ENCODE results near the gene HOXB1.
A peak's percentile ranks its signal among the peaks of the same experiment; 100 is the strongest.
"Not testable (repeated sequence)": the region's sequence is repeated elsewhere in the genome, so short reads cannot be mapped to it uniquely, and the experiment has no call there.

HOXB1 gene

DNA sequence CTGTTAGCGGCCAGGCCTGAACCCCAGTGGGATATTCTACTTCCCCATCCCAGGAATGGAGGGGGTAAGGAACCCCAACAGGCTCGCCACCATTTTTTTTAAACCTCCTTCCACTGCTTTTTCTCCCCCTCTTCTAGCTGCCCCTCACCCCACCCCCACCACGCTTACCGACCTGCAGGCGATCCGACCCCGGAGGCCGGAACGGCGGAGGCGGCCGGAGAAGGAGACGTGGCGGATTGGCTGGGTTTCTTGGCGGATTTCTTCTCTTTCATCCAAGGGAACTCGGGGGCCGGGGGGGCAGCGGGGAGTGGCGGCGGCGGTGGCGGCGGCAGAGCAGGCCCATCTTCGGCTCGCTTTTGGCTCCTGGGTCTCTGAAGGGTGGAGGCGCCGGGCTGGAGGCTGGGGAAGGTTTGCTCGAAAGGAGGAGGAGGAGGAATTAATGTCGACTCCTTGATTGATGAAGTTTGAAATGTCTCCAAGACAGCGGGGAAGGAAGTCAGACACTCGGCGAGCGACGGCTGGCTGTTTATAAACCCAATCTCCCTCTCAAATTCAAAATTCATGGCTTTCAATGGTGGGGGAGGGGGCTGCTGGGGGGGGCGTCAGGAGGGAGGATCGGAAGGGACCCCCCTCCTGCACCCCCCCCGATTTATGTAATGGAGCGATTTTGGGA lies 13.7 kb upstream of the HOXB1 start:
- peaks cover 9% of the 10 kb centered on the region for H3K27me3 Mint-ChIP-seq
- peak overlapping the region; percentile 95 for H3K27ac Mint-ChIP-seq
- H3K9me3 Mint-ChIP-seq, result no peaks in the 10 kb centered on the region
- peaks cover 3% of the 10 kb centered on the region for H3K36me3 Mint-ChIP-seq (ENCODE audit: low read depth)
- ATAC-seq (no peak), DNase-seq (peak; percentile 57)
- H3K4me1 Mint-ChIP-seq, result peaks cover 63% of the 10 kb centered on the region
- H3K4me3 Mint-ChIP-seq, result peak overlapping the region; percentile 87

DNA sequence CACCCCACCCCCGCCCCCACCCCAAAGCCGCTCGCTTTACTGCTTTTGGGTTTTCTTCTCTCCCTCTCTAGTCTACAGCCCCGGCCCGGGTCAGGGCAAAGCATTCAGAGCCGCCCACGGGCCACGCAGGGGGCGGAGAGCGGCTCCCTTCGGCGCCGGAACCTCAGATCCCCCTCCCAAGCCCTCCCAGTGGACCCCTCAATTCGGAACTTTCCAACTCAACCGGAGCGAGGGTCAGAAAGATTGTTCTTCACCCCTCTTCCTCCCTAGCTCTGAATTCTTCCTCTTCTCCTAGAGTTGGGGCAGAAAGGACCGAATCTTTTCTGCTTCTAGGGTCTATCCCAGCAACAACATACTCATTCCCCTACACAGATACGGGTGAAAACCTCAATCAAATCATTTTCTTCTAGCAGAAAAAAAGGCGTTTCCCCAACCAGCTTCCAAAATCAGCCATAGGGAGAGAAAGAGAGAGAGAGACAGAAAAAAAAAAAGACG lies 13.1 kb upstream of the HOXB1 start:
- H3K27ac Mint-ChIP-seq, result peak overlapping the region; percentile 95
- H3K4me1 Mint-ChIP-seq, result peaks cover 63% of the 10 kb centered on the region
- H3K36me3 Mint-ChIP-seq (ENCODE audit: low read depth), result peaks cover 3% of the 10 kb centered on the region
- ATAC-seq (peak; percentile 41), DNase-seq (peak; percentile 58)
- peak overlapping the region; percentile 87 for H3K4me3 Mint-ChIP-seq
- no peaks in the 10 kb centered on the region for H3K9me3 Mint-ChIP-seq
- peaks cover 9% of the 10 kb centered on the region for H3K27me3 Mint-ChIP-seq

DNA sequence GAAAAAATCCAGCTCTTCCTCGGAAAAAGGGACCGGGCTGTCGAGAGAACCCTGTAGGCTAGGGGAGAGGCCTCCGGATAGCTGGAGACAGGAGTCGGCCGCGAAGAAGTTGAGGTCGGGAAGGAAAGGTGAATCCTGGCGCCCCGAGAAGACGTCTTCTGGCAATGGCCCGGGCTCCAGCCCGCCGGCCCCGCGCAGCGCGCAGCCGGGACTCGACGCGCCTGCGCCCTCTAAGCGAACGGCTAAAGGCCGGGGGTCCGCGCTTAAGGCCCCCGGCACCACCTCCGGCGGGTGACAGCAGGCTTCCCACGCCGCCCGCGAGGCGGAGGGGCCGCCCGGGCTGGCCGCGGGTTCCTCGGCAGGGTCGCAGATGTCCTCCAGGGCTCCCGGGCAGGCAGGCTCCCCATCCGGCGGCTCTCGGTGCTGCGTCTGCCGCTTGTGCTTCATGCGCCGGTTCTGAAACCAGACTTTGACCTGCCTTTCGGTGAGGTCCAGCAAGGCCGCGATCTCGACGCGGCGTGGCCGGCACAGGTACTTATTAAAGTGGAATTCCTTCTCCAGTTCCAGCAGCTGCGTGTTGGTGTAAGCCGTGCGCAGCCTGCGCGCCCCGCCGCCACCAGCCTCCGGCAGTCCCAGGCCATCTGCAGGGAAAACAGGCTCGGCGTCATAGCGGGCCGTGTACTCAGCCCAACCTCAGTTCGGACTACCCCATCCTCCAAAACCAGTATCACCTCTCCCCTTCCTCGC lies 12.5 kb upstream of the HOXB1 start:
- peaks cover 58% of the 10 kb centered on the region for H3K4me1 Mint-ChIP-seq
- H3K36me3 Mint-ChIP-seq (ENCODE audit: low read depth), result peaks cover 3% of the 10 kb centered on the region
- H3K27ac Mint-ChIP-seq, result peak overlapping the region; percentile 95
- H3K27me3 Mint-ChIP-seq, result peaks cover 9% of the 10 kb centered on the region
- peak overlapping the region; percentile 87 for H3K4me3 Mint-ChIP-seq
- H3K9me3 Mint-ChIP-seq, result no peaks in the 10 kb centered on the region
- ATAC-seq, result peak; percentile 45
- DNase-seq, result peak; percentile 60

DNA sequence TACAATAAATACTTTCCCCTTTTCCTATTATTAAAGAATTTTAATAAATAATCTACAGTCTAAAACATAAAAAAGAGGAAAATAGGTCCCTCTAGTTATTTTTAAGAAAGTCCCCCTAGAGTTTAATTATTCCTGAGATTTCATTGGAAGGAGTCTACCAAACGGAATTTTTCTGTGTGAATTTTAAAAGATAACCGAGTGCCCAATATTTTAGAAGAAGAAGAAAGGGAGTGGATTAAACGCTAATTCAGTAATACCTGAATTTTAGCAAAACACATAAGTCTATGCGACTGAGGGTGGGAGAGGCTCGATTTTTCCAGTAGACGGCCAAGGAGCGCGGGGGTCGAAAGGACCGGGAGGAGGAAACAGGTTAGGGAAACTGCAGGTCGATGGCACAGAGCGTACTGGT lies 11.9 kb upstream of the HOXB1 start:
- Mint-ChIP-seq H3K4me1 (peaks cover 53% of the 10 kb centered on the region), H3K27ac (peak overlapping the region; percentile 85), H3K9me3 (no peaks in the 10 kb centered on the region), H3K36me3 (ENCODE audit: low read depth) (peaks cover 3% of the 10 kb centered on the region), H3K27me3 (peaks cover 9% of the 10 kb centered on the region), H3K4me3 (peak overlapping the region; percentile 87)
- ATAC-seq (no peak), DNase-seq (no peak)

DNA sequence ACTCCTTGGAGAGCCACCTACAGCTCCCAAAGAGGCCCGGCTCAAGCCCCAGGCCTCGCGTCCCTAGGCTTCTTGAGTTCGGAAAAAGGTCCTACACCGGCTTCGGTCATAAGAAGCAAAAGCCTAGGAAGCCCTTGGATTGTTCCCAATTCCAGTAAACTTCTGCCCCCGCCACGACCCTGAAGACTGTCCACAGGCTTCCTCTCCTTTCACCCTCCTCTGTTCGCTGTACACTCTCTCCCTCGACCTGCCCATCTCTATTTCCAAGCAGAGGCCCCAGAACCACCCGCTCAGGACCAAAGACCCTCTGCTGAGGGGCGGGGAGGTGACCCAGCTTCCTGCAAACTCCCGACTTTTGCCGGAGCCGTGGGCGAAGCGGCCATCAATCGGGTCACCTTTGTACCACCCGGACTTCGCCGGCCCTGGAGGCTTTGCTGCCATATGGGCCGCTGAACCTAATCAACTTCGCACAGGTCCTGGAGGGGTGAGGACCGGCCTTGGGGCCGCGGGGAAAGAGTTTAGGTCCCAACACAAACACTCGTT lies 11.4 kb upstream of the HOXB1 start:
- ATAC-seq (no peak), DNase-seq (peak; percentile 29)
- H3K9me3 Mint-ChIP-seq, result no peaks in the 10 kb centered on the region
- H3K4me3 Mint-ChIP-seq, result peak overlapping the region; percentile 87
- peaks cover 47% of the 10 kb centered on the region for H3K4me1 Mint-ChIP-seq
- H3K27ac Mint-ChIP-seq, result peak overlapping the region; percentile 98
- H3K27me3 Mint-ChIP-seq, result peaks cover 9% of the 10 kb centered on the region
- peaks cover 3% of the 10 kb centered on the region for H3K36me3 Mint-ChIP-seq (ENCODE audit: low read depth)

DNA sequence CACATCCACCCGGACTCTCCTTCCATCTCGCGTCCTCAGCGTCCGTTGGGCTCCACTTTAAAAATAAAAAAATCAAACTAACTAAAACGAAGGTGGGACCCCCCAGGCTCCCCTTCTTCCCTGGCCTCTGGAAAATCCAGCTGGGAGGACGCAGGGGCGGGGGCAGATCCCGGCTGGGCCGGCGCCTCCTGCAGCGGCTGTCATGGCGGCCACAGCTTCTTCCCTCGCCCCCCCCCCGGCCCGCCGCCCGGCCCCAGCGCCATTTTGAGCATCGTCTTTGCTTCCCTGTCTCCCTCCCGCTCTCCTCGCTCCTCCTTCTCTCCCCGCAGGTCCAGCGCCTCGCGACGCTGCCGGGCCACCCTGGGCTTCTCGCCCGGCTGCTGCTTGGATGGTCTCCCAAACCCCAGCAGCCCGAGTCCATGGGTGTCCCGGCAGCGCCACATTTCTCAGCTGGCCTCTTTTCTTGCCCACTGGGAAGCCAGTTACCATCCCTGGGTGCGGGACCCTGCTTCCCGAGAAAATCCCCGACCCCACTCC lies 10.8 kb upstream of the HOXB1 start:
- H3K4me3 Mint-ChIP-seq, result peak overlapping the region; percentile 87
- H3K4me1 Mint-ChIP-seq, result peaks cover 43% of the 10 kb centered on the region
- DNase-seq, result peak; percentile 42
- peak overlapping the region; percentile 98 for H3K27ac Mint-ChIP-seq
- peaks cover 3% of the 10 kb centered on the region for H3K36me3 Mint-ChIP-seq (ENCODE audit: low read depth)
- H3K9me3 Mint-ChIP-seq, result no peaks in the 10 kb centered on the region
- H3K27me3 Mint-ChIP-seq, result peaks cover 9% of the 10 kb centered on the region
- no peak for ATAC-seq

DNA sequence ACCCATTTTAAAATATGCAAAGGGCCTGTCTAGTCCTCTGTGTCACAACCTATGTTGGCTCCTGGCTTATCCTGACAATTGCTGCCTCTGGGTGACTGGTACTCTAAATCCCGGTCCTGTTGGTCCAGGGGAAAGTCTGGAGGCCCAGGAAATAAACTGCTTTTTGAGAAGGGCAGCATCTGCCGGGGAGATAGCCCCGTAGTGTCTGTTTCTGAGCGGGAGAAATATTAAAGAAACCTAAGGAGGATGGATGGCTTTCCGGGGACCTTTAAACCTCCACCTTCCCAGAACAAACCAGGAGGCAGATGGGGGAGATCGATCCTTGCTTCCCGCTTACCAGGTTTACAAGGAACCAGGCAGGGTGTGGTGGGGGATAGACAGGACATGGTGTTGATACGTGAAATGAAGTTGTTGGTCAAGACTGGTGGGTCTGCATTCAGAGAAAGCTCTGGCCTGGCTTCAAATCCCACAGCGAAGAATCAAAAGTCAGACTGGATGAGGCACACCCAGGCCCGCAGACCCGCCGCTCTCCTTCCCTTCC lies 10.3 kb upstream of the HOXB1 start:
- H3K9me3 Mint-ChIP-seq, result no peaks in the 10 kb centered on the region
- ATAC-seq, result no peak
- peaks cover 3% of the 10 kb centered on the region for H3K36me3 Mint-ChIP-seq (ENCODE audit: low read depth)
- peak overlapping the region; percentile 98 for H3K27ac Mint-ChIP-seq
- DNase-seq, result no peak
- H3K4me3 Mint-ChIP-seq, result peak overlapping the region; percentile 87
- H3K27me3 Mint-ChIP-seq, result peaks cover 9% of the 10 kb centered on the region
- H3K4me1 Mint-ChIP-seq, result peaks cover 39% of the 10 kb centered on the region

DNA sequence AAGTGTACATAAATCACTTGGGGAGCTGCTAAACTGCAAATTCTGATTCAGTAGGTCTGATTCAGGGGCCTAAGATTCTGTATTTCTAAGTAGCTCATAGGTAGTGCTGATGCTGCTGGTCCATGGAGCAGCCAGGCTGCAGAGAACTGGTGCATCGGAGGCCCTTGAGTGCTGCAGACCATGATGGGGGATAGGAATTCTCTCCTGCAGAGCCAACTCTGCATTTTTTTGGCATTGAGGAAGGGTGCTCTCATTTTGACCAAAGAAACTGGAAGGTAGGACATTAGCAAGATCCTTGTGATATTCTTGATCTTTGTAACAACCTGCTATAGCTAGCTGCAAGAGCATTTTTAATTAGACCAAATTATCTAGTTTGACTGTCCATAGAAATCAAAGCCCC lies 9.4 kb upstream of the HOXB1 start:
- H3K4me1 Mint-ChIP-seq, result peaks cover 30% of the 10 kb centered on the region
- ATAC-seq (no peak), DNase-seq (no peak)
- H3K27me3 Mint-ChIP-seq, result peaks cover 9% of the 10 kb centered on the region
- no peak overlapping the region for H3K4me3 Mint-ChIP-seq
- peaks cover 3% of the 10 kb centered on the region for H3K36me3 Mint-ChIP-seq (ENCODE audit: low read depth)
- H3K27ac Mint-ChIP-seq, result no peak overlapping the region
- H3K9me3 Mint-ChIP-seq, result no peaks in the 10 kb centered on the region

DNA sequence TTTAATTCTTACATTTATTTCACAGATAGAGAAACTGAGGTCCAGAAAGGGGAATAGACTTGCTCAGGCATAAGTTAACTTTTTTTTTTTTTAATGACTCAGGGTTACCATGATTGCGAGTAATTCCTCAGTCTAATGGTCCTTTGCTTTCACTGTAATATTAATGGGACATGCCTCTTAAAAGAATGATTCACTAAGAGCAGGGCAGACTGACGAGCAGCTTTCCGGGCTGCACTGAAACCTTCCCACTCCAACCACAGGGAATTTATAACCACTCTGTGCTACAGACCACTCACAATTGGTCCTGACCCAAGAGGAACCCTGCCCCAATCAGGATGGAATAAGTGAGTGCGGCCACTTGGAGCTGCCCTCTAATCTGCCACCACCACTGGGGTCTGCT lies 8.4 kb upstream of the HOXB1 start:
- Mint-ChIP-seq H3K4me3 (no peak overlapping the region), H3K27me3 (peaks cover 9% of the 10 kb centered on the region), H3K9me3 (no peaks in the 10 kb centered on the region), H3K4me1 (peaks cover 27% of the 10 kb centered on the region), H3K36me3 (ENCODE audit: low read depth) (peaks cover 3% of the 10 kb centered on the region), H3K27ac (no peak overlapping the region)
- DNase-seq (no peak), ATAC-seq (no peak)

DNA sequence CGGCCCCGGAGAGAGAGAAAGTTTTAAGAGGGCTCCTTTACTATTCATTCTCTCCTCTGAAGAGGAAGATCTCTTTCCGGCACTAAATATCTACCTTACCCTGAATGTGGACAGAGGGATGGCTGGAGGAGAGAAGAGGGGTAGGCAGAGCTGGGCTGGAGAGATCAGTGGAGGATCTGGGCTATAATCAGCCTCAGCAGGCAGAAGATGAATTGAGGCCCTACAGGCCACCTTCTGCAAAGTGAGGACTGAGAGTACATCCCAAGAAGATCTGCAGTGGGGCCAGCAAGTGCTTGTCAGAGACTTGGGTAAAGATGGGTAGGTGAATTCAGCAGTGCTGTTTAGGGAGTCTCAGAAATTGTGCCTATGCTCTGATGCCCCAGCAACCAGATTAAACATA lies 6.5 kb upstream of the HOXB1 start:
- Mint-ChIP-seq H3K27ac (no peak overlapping the region), H3K4me1 (peaks cover 20% of the 10 kb centered on the region), H3K4me3 (no peak overlapping the region), H3K9me3 (no peaks in the 10 kb centered on the region), H3K36me3 (ENCODE audit: low read depth) (no peaks in the 10 kb centered on the region), H3K27me3 (peaks cover 6% of the 10 kb centered on the region)
- DNase-seq, result no peak
- ATAC-seq, result no peak

DNA sequence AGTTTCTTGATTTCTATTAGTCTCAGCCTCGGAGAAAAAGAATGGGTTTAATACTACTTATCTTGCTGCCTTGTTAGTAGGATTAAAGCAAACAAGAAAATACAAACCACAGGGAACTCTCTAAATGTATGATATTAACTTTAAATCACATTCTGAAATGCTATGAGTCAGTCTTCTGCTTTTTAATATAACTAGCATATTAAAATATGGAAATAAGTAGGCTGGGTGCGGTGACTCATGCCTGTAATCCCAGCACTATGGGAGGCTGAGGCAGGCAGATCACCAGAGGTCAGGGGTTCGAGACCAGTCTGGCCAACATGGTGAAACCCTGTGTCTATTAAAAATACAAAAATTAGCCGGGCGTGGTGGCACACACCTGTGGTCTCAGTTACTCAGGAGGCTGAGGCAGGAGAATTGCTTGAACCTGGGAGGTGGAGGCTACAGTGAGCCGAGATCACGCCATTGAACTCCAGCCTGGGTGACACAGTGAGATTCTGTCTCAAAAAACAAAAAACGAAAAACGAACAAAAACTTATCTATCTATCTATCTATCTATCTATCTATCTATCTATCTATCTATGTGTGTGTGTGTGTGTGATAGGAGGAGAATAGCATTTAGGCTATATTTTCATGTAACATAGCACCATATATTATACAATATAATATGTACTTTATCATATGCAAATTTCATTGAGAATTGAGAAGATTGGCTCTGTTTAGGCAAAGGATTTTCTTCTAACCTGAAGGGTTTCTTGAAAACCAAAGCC lies 5.2 kb upstream of the HOXB1 start:
- H3K9me3 Mint-ChIP-seq; H3K27ac Mint-ChIP-seq; H3K4me3 Mint-ChIP-seq; ATAC-seq; H3K36me3 Mint-ChIP-seq (ENCODE audit: low read depth); H3K4me1 Mint-ChIP-seq; DNase-seq; H3K27me3 Mint-ChIP-seq: not testable (repeated sequence)

DNA sequence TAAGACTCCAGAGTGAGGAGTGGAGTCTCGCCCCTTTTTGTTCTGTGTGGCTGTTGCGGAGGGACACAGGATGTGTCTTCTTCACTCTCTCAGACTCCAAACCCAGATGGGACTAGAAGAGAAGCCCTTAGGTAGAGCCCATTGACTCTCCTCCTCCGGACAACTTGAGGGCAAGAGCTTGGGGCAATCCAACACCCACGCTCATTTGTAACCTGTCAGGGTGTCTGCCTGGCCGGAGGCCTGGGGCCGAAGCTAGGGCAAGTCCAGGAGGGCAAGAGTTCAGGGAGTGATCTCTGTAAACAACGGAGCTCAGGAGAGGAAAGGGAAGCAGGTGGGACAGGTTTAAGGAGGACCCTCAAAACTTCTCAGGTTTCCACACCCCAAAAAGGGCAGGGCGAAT lies 1.4 kb upstream of the HOXB1 start:
- DNase-seq (no peak), ATAC-seq (no peak)
- no peaks in the 10 kb centered on the region for H3K36me3 Mint-ChIP-seq (ENCODE audit: low read depth)

DNA sequence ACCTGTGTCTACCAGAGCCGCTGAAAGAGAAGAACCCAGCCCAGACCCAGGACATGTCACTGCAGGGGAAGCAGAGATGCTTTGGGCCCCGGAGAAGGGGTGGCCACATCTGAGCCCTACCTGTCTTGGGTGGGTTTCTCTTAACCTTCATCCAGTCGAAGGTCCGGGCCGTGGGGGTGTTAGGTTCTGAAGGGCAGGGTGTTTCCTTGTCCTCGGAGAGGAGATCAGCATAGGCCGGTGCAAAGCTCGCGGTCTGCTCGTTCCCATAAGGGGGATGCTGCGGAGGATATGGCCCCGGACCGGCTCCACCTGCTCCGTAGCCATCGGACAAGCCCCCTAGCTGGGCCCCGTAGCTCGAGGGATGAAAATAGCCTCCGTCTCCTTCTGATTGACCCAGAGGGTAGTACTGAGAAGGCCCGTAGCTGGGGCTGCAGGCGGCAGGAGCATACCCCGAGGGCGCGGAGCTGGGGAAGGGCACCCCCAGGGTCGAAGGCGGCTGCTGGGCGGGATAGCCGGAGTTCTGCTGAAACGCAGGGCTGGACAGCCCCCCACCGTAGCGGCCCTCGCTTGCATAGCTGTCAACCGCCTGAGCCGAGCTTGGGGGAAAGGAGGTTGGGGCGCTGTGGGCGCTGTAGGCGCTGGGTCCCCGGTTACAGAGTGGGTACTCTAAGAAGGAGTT lies 464 bp downstream of the HOXB1 start:
- ATAC-seq, result no peak
- peaks cover 27% of the 10 kb centered on the region for H3K27me3 Mint-ChIP-seq
- H3K4me3 Mint-ChIP-seq, result no peak overlapping the region
- H3K4me1 Mint-ChIP-seq, result peaks cover 10% of the 10 kb centered on the region
- no peak overlapping the region for H3K27ac Mint-ChIP-seq
- no peaks in the 10 kb centered on the region for H3K36me3 Mint-ChIP-seq (ENCODE audit: low read depth)
- no peaks in the 10 kb centered on the region for H3K9me3 Mint-ChIP-seq
- no peak for DNase-seq

More for the DNA sequence above, 1.4 kb upstream of the HOXB1 start:
- Mint-ChIP-seq H3K4me1 (peaks cover 7% of the 10 kb centered on the region), H3K4me3 (no peak overlapping the region), H3K27ac (peak overlapping the region; percentile 43), H3K9me3 (no peaks in the 10 kb centered on the region), H3K27me3 (peaks cover 13% of the 10 kb centered on the region)

DNA sequence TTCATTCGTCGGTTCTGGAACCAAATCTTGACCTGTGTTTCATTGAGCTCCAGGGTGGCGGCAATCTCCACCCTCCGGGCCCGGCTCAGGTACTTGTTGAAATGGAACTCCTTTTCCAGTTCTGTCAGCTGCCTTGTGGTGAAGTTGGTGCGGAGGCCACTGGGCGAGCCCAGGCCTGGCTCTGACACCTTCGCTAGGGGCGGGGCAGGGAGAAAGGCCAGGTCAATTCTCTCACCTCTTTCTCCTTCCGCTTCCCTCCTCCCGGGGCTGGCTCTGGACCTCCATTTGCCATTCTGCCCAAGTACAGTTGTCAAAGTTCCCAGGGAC lies 1.2 kb downstream of the HOXB1 start:
- H3K4me1 Mint-ChIP-seq, result peaks cover 10% of the 10 kb centered on the region
- H3K27ac Mint-ChIP-seq, result no peak overlapping the region
- ATAC-seq (no peak), DNase-seq (no peak)
- no peaks in the 10 kb centered on the region for H3K9me3 Mint-ChIP-seq
- H3K4me3 Mint-ChIP-seq, result no peak overlapping the region
- H3K27me3 Mint-ChIP-seq, result peaks cover 34% of the 10 kb centered on the region
- H3K36me3 Mint-ChIP-seq (ENCODE audit: low read depth), result no peaks in the 10 kb centered on the region

Measured in activated naive CD8-positive, alpha-beta T cell treated with anti-CD3 and anti-CD28 coated beads, Interleukin-2, amount 50 U/mL, for 24 hours (primary cell).